Upper lobe of right lung (tissue), 1 donor: Measurements from ENCODE around the gene CALML5. TPM values are rescaled to one million over a fixed set of nuclear protein-coding genes. Genes with fewer than 3 reads are reported as not detected.

ENCODE experiments used
- ATAC-seq: fragments of 200-7000 bp; cut with Tn5 transposase; one replicate; pipeline ENCODE4 v1.9.1; 2020; ENCODE audit warnings: mild to moderate bottlenecking, moderate library complexity
- DNase-seq: peaks from one replicate; pipeline ENCODE4 v3.0.0-alpha.2; 2020
- H3K27ac ChIP-seq: fragments of 200-600 bp; one replicate; pipeline ENCODE4 v1.8.0; 2022
- H3K27me3 ChIP-seq: fragments of 200-600 bp; one replicate; pipeline ENCODE4 v1.8.0; 2022; ENCODE audit warnings: mild to moderate bottlenecking
- H3K36me3 ChIP-seq: fragments of 200-600 bp; one replicate; pipeline ENCODE4 v1.8.0; 2022
- H3K4me1 ChIP-seq: fragments of 200-600 bp; one replicate; pipeline ENCODE4 v1.8.0; 2022
- H3K4me3 ChIP-seq: fragments of 200-600 bp; one replicate; pipeline ENCODE4 v1.8.0; 2022; ENCODE audit warnings: mild to moderate bottlenecking
- H3K9me3 ChIP-seq: fragments of 200-600 bp; one replicate; pipeline ENCODE4 v1.8.0; 2022
- CTCF ChIP-seq: fragments of 200-600 bp; IDR thresholded peaks from one replicate; pipeline ENCODE4 v1.8.0; 2022; ENCODE audit warnings: antibody characterized with exemption
- intact Hi-C: fragments of 100-400 bp; cut with DNase I; formaldehyde crosslinking; loops from one replicate; pipeline ENCODE4 v1.11.0; 2022
- total RNA-seq: library from RNA; stranded (reverse); fragmentation: NEBNext Ultra II Directional; extraction: Animal tissue kit (Norgen Biotek cat#: 25700); gene quantifications from one replicate; pipeline ENCODE4 v1.2.1, GENCODE V29; 2021
- donor health status: DM: no; HTN: yes; CAD: no; lungs with severe emphysema.

The CALML5 gene
- total RNA-seq, 1 donor from 2014 or later: not detected

- DNase-seq (no peak), ATAC-seq (no peak)
- H3K4me1 ChIP-seq: no peaks in the 10 kb centered on the region
- no peaks in the 10 kb centered on the region for H3K36me3 ChIP-seq
- H3K27me3 ChIP-seq: no peaks in the 10 kb centered on the region
- H3K4me3 ChIP-seq: no peak overlapping the region
- no peaks in the 10 kb centered on the region for H3K9me3 ChIP-seq
- no peak for TF ChIP-seq CTCF
- intact Hi-C loops: no loop called here
- no peak overlapping the region for H3K27ac ChIP-seq
These were observed 15.2 kb downstream of the CALML5 start for GRCh38 chr10:5484205-5484604.

- no peak for ATAC-seq
- Histone ChIP-seq H3K27me3 (no peaks in the 10 kb centered on the region), H3K27ac (no peak overlapping the region), H3K4me1 (no peaks in the 10 kb centered on the region), H3K9me3 (no peaks in the 10 kb centered on the region), H3K36me3 (no peaks in the 10 kb centered on the region), H3K4me3 (no peak overlapping the region)
- TF ChIP-seq CTCF: no peak
- no peak for DNase-seq
- intact Hi-C loops: no loop called here
These were observed 17.4 kb downstream of the CALML5 start for GRCh38 chr10:5482016-5482415.

GRCh38 chr10:5481121-5481520 is 18.2 kb downstream of the CALML5 start:
- ATAC-seq: no peak
- H3K27me3 ChIP-seq: no peaks in the 10 kb centered on the region
- no peak for DNase-seq
- intact Hi-C loops: no loop called here
- no peak for TF ChIP-seq CTCF
- no peaks in the 10 kb centered on the region for H3K4me1 ChIP-seq
- no peaks in the 10 kb centered on the region for H3K9me3 ChIP-seq
- no peak overlapping the region for H3K27ac ChIP-seq
- H3K4me3 ChIP-seq: no peak overlapping the region
- no peaks in the 10 kb centered on the region for H3K36me3 ChIP-seq

GRCh38 chr10:5480162-5480941 is 19.0 kb downstream of the CALML5 start:
- H3K36me3 ChIP-seq: no peaks in the 10 kb centered on the region
- no peaks in the 10 kb centered on the region for H3K27me3 ChIP-seq
- no peaks in the 10 kb centered on the region for H3K4me1 ChIP-seq
- ATAC-seq (peak; percentile 29), DNase-seq (no peak)
- no peak overlapping the region for H3K4me3 ChIP-seq
- H3K27ac ChIP-seq: no peak overlapping the region
- intact Hi-C loops: no loop called here
- H3K9me3 ChIP-seq: no peaks in the 10 kb centered on the region
- no peak for TF ChIP-seq CTCF

GRCh38 chr10:5479481-5480161 is 19.7 kb downstream of the CALML5 start:
- no peak for TF ChIP-seq CTCF
- H3K9me3 ChIP-seq: no peaks in the 10 kb centered on the region
- no peak overlapping the region for H3K4me3 ChIP-seq
- intact Hi-C loops: no loop called here
- no peaks in the 10 kb centered on the region for H3K27me3 ChIP-seq
- no peak overlapping the region for H3K27ac ChIP-seq
- no peak for DNase-seq
- no peaks in the 10 kb centered on the region for H3K4me1 ChIP-seq
- no peaks in the 10 kb centered on the region for H3K36me3 ChIP-seq
- ATAC-seq: peak; percentile 30
